Keratinocyte (primary cell): Measurements from ENCODE around the gene BTF3L4.

ENCODE experiments used
- CTCF ChIP-seq, 3 experiments: IDR thresholded peaks in 1 of 3; conservative IDR thresholded peaks in 1 of 3; optimal IDR thresholded peaks in 1 of 3; 2 replicates in 2 of 3; 3 replicates in 1 of 3; pipeline versions ENCODE3 to v1.5.1; 2011; ENCODE audit warnings: low read length in 3 of 3, mild to moderate bottlenecking in 3 of 3, moderate library complexity in 2 of 3, control low read depth in 1 of 3, inconsistent platforms in 1 of 3; ENCODE audit not compliant: insufficient read depth in 2 of 3; ENCODE audit errors: extremely low read depth in 1 of 3
- EZH2 ChIP-seq: IDR thresholded peaks from one replicate; pipeline ENCODE4 v1.6.1; 2012; ENCODE audit warnings: inconsistent platforms, mild to moderate bottlenecking, low read length, moderate library complexity

GRCh38 chr1:52034050-52034384 is 22.1 kb upstream of the BTF3L4 start:
- TF ChIP-seq CTCF (optimal IDR thresholded peaks at IDR 0.05 in 1 of 3, IDR thresholded peaks at IDR 0.05 in 1 of 3, conservative IDR thresholded peaks at IDR 0.05 in 1 of 3; ENCODE audit: extremely low read depth in 1 of 3, insufficient read depth in 2 of 3, low read length in 3 of 3) (no peak), EZH2 (no peak)
